ENCODE measurements around the gene STRAP. TPM values are rescaled to one million over a fixed set of nuclear protein-coding genes. Genes with fewer than 3 reads are reported as not detected.

STRAP gene, protein sequence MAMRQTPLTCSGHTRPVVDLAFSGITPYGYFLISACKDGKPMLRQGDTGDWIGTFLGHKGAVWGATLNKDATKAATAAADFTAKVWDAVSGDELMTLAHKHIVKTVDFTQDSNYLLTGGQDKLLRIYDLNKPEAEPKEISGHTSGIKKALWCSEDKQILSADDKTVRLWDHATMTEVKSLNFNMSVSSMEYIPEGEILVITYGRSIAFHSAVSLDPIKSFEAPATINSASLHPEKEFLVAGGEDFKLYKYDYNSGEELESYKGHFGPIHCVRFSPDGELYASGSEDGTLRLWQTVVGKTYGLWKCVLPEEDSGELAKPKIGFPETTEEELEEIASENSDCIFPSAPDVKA
- total RNA-seq = 10 to 100 TPM; 66.1 to 97.2 (median 75.5) TPM

DNA sequence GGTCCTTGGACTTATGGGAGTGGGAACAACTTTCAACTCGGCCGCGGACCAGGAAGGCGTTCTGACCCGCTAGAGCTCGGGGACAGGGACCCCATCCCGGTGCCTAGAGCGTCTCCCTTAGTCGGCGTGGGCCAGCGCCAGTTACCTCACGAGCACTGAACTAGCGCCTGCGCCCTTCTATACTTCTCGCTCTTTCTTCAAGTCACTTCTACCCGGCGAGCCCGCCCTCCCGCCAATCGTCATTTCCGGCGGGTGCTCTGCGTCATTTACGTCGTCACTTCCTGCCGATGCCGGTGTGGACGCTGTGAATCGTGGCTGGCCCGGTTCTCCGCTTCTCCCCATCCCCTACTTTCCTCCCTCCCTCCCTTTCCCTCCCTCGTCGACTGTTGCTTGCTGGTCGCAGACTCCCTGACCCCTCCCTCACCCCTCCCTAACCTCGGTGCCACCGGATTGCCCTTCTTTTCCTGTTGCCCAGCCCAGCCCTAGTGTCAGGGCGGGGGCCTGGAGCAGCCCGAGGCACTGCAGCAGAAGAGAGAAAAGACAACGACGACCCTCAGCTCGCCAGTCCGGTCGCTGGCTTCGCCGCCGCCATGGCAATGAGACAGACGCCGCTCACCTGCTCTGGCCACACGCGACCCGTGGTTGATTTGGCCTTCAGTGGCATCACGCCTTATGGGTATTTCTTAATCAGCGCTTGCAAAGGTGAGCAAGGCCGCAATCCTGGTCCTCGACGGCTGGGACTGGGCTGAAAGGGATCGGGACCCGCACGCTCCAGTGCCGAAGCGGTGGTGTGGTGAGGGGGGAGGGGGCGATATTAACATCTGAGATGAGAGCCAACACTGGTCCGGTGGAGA, at the start of gene STRAP:
TSS of gene STRAP (plus strand) at position 270 of the 854 bp plus-strand sequence. CDS start at position 591, 321 bp downstream.
- TF ChIP-seq, protein P1, sequence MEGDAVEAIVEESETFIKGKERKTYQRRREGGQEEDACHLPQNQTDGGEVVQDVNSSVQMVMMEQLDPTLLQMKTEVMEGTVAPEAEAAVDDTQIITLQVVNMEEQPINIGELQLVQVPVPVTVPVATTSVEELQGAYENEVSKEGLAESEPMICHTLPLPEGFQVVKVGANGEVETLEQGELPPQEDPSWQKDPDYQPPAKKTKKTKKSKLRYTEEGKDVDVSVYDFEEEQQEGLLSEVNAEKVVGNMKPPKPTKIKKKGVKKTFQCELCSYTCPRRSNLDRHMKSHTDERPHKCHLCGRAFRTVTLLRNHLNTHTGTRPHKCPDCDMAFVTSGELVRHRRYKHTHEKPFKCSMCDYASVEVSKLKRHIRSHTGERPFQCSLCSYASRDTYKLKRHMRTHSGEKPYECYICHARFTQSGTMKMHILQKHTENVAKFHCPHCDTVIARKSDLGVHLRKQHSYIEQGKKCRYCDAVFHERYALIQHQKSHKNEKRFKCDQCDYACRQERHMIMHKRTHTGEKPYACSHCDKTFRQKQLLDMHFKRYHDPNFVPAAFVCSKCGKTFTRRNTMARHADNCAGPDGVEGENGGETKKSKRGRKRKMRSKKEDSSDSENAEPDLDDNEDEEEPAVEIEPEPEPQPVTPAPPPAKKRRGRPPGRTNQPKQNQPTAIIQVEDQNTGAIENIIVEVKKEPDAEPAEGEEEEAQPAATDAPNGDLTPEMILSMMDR (IDR thresholded peaks at IDR 0.05; ENCODE audit: low read depth) = no peak

DNA sequence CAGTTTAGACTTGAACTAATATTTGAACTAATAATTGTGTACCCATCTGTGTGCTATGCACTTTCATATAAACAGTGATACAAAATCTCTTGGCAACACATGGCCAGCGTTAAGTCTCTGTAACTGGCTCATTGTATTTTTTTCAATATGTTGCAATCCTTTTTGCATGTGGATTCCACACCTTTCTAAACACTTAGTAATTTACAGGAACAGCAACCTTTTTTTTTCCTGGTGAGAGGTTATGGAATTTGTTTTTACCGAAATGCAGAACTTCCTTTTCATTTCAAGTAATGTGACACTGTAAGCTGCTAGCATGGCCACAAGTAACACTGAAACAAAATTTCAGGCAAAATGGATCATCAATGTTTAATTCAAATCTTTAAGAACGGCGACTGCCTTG, 47.6 kb upstream of the STRAP start:
- TF ChIP-seq, protein P1 (IDR thresholded peaks at IDR 0.05; ENCODE audit: low read depth) = no peak

DNA sequence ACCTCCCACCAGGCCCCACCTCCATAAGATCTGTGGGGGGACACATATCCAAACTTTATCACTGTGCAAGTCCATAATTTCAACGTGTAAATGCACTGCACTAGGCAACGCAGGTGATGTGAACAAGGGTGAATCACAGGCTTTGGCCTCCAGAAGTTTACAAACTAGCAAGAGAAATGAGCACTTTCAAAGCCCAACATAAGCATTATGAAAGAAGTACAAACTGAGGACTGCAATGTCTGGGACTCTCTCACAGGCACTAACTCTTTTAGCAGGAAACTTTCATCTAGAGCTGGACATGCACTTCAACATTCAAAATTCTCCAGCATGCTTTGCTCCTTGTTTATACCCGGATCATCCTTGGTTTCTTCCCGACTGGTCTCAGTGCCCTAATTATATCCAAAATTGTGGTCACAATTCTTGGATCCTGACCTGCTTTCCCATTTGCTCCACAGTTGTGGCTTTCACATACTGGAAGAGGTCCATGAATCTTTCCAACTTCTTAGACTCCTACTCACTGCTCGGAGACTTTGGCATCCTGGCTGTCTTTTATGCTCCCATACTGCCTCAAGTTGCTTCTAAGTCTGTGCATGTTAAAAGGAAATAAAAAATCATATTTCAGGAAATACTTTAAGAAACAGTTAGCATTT, 44.9 kb upstream of the STRAP start:
- TF ChIP-seq, protein P1 (IDR thresholded peaks at IDR 0.05; ENCODE audit: low read depth) = no peak

DNA sequence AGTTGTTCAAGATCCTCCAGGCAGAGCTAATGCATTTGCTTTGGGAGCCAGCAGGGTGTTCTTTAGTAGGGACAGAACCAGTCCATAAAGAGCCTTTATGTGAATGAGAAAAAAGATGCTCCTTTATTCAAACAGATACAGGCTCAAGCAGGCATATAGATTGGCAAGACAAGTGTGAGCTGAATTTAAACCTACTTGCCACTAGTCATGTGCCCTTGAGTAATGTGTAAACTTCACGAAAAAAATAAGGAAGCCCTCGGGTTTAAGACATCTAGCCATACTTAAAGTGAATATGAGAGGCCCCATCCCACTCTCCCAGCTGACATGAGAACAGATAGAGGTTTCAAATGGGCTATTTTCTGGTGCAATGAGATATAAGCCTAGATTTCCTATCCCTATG, 43.1 kb upstream of the STRAP start:
- TF ChIP-seq, protein P1 (IDR thresholded peaks at IDR 0.05; ENCODE audit: low read depth) = no peak

DNA sequence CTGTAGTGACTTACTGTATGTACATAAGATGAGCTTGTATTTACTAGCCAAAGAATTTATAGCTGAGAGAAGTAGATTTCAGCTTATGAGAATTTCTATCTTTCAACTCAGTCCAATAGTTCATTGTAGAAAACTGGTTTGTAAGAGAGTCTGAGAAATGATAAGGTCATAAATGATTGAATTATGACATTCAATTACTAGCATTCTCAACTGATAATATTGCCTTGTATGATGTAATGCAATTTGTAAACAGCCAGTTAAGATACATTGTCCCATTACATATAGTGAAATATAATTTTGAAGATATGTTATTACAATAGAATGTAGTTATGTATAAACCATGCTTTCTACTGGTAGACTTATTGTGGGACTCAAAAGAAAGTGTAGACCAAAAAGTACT, 42.5 kb upstream of the STRAP start:
- TF ChIP-seq, protein P1 (IDR thresholded peaks at IDR 0.05; ENCODE audit: low read depth) = no peak

DNA sequence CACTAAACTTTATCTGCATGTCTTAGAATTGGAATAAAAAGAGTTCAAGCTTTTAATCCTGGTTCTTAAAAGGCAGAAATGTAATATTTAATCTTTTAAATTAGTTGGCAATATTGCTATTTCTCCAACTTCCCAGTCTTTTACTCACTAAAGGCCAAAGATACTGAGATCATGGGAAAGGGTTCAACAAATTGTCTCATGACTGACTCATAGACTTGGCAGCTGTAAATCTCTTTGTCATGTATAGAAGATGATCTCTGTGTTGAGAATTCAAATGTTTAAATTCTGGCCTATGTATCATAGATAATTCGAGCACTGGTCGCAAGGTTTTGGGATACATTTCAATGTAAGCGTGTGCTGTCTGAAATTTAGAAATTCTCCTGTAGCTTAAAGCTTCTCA, 40.1 kb upstream of the STRAP start:
- TF ChIP-seq, protein P1 (IDR thresholded peaks at IDR 0.05; ENCODE audit: low read depth) = no peak

DNA sequence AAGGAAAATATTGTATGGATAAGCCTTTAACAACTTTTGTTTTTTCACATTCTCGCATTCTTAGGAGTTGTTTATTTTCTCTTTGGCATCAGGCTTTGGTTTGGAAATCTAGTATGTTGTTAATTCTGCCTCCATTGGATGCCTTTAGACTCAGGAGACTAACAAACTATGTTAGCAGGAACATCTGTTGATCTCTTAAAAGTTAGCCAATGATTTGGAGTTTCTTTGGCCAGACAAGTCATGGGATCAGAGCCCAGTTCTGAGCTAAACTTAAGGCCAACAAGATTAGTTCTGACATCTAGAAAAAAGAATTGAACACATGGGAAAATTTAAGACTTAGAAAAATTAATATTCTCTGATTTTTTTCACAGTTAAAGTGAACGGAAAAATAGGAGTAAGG, 35.3 kb upstream of the STRAP start:
- TF ChIP-seq, protein P1 (IDR thresholded peaks at IDR 0.05; ENCODE audit: low read depth) = no peak

Data from subcutaneous adipose tissue (tissue), 4 donors.